Natural killer cell (primary cell): Measurements from ENCODE around the gene RARG. TPM values are rescaled to one million over a fixed set of nuclear protein-coding genes. Genes with fewer than 3 reads are reported as not detected.

ENCODE experiments used
- ATAC-seq, 3 donors: fragments of 150-1000 bp in 2 of 3; fragments of 200-7000 bp in 1 of 3; cut with Tn5 transposase; 1 replicate in 1 of 3; 2 replicates in 2 of 3; pipeline ENCODE4 v1.10.0; 2021; ENCODE audit warnings: mild to moderate bottlenecking in 2 of 3, moderate library complexity in 2 of 3
- DNase-seq, 2 donors: peaks; one replicate each; pipeline versions ENCODE4 v3.0.0 to v3.0.0-alpha.2; 2013 to 2021; ENCODE audit warnings: mixed read lengths in 1 of 2
- H3K27ac ChIP-seq: one replicate; pipeline ENCODE4 v1.5.1; 2013; ENCODE audit warnings: mild to moderate bottlenecking, low read length
- H3K27me3 ChIP-seq: one replicate; pipeline ENCODE4 v1.6.1; 2013; ENCODE audit warnings: low read length; ENCODE audit not compliant: control insufficient read depth, insufficient read depth
- H3K36me3 ChIP-seq: one replicate; pipeline ENCODE4 v1.6.1; 2013; ENCODE audit warnings: low read length; ENCODE audit not compliant: control insufficient read depth, insufficient read depth
- H3K4me1 ChIP-seq: one replicate; pipeline ENCODE4 v1.6.1; 2013; ENCODE audit warnings: low read length; ENCODE audit not compliant: control insufficient read depth, insufficient read depth
- H3K4me3 ChIP-seq: one replicate; pipeline ENCODE4 v1.5.1; 2013; ENCODE audit warnings: low read length
- H3K9me3 ChIP-seq: one replicate; pipeline ENCODE4 v1.6.1; 2013; ENCODE audit warnings: low read length; ENCODE audit not compliant: control insufficient read depth, insufficient read depth
- H3K27ac Mint-ChIP-seq, 2 donors: one replicate each; pipeline ENCODE4 v1.8.0; 2022; ENCODE audit warnings: mild to moderate bottlenecking in 2 of 2, mixed read lengths in 2 of 2, moderate library complexity in 1 of 2
- H3K27me3 Mint-ChIP-seq, 2 donors: one replicate each; pipeline ENCODE4 v1.8.0; 2022; ENCODE audit warnings: low read depth in 2 of 2, mixed read lengths in 2 of 2
- H3K36me3 Mint-ChIP-seq: one replicate; pipeline ENCODE4 v1.8.0; 2022; ENCODE audit warnings: mixed read lengths
- H3K4me1 Mint-ChIP-seq, 2 donors: one replicate each; pipeline ENCODE4 v1.8.0; 2022; ENCODE audit warnings: mixed read lengths in 2 of 2
- H3K4me3 Mint-ChIP-seq: one replicate; pipeline ENCODE4 v1.8.0; 2022; ENCODE audit warnings: mild to moderate bottlenecking, moderate library complexity, mixed read lengths
- H3K9me3 Mint-ChIP-seq, 2 donors: one replicate each; pipeline ENCODE4 v1.8.0; 2022; ENCODE audit warnings: mixed read lengths in 2 of 2
- CTCF ChIP-seq: fragments of 200-600 bp; IDR thresholded peaks from one replicate; pipeline ENCODE4 v1.8.0; 2022; ENCODE audit warnings: antibody characterized with exemption
- WGBS: methylation state at CpG from one replicate; pipeline ENCODE4 v1.1.7; 2013; ENCODE audit warnings: missing lambda C conversion rate; ENCODE audit not compliant: insufficient coverage; 5-methylcytosine and 5-hydroxymethylcytosine counted together
- intact Hi-C: fragments of 100-400 bp; cut with micrococcal nuclease; formaldehyde crosslinking; loops from one replicate; pipeline ENCODE4 v1.14.2; 2022
- total RNA-seq, 4 donors: library from RNA; stranded (reverse); fragments of 120-200 nt in 1 of 4; gene quantifications; one replicate each; pipeline versions ENCODE4 v1.2.3 to v1.2.4, GENCODE V29; 2013 to 2022

The RARG gene
- total RNA-seq, 3 donors from 2014 or later (not counting 1 experiment from before 2014, with no cell fraction given): 24.0 to 30.6 (median 27.5) TPM

GRCh38 chr12:53268630-53269562 lies 36.9 kb upstream of the RARG start:
- peak overlapping the region; percentile 99 for H3K4me3 Mint-ChIP-seq
- DNase-seq: no peak
- H3K9me3 Mint-ChIP-seq: no peaks in the 10 kb centered on the region
- peaks cover 22 to 23% of the 10 kb centered on the region in 2 donors for H3K4me1 Mint-ChIP-seq
- H3K4me3 ChIP-seq: peak overlapping the region; percentile 59
- peak overlapping the region; percentile 91 to 93 for H3K27ac Mint-ChIP-seq
- WGBS: 67% methylated on average over 20 of the region's 20 CpGs
- H3K27ac ChIP-seq: peak overlapping the region; percentile 53
- intact Hi-C loops: loop anchor here (1.0 to 5.0 kb wide), 2 partner anchors 17 to 47 kb away; a partner anchor contains a TSS
- H3K27me3 ChIP-seq: no peaks in the 10 kb centered on the region
- no peaks in the 10 kb centered on the region for H3K9me3 ChIP-seq
- peaks cover 23% of the 10 kb centered on the region for H3K4me1 ChIP-seq
- no peaks in the 10 kb centered on the region for H3K36me3 Mint-ChIP-seq
- no peaks in the 10 kb centered on the region for H3K27me3 Mint-ChIP-seq
- H3K36me3 ChIP-seq: no peaks in the 10 kb centered on the region
- no peak for ATAC-seq
- no peak for TF ChIP-seq CTCF

- intact Hi-C loops: loop anchor here (1.0 to 5.0 kb wide), 2 partner anchors 16 to 46 kb away; a partner anchor contains a TSS
- TF ChIP-seq CTCF: no peak
- Histone ChIP-seq H3K4me3 (peak within 1 kb of the TSS; percentile 59), H3K36me3 (no peaks in the 10 kb centered on the region), H3K4me1 (peaks cover 23% of the 10 kb centered on the region), H3K9me3 (no peaks in the 10 kb centered on the region), H3K27ac (peak within 1 kb of the TSS; percentile 53), H3K27me3 (no peaks in the 10 kb centered on the region)
- under 1% methylated on average over 58 of the region's 58 CpGs for WGBS
- DNase-seq: peak; percentile 76 to 92
- H3K27me3 Mint-ChIP-seq: no peaks in the 10 kb centered on the region
- peak within 1 kb of the TSS; percentile 91 to 93 for H3K27ac Mint-ChIP-seq
- peak within 1 kb of the TSS; percentile 99 for H3K4me3 Mint-ChIP-seq
- H3K4me1 Mint-ChIP-seq: peaks cover 22 to 23% of the 10 kb centered on the region in 2 donors
- H3K36me3 Mint-ChIP-seq: no peaks in the 10 kb centered on the region
- H3K9me3 Mint-ChIP-seq: no peaks in the 10 kb centered on the region
- peak; percentile 90 to 93 (median 90) for ATAC-seq
These were observed 36.1 kb upstream of the RARG start, which contains the start of gene ESPL1 for GRCh38 chr12:53267999-53268629. Gene ESPL1, plus strand, starts transcription at chr12:53268299. Its CDS starts 468 bp downstream, at chr12:53268767.

GRCh38 chr12:53267306-53267998 lies 35.4 kb upstream of the RARG start:
- ATAC-seq: peak; percentile 9 to 22 (median 12)
- Mint-ChIP-seq H3K9me3 (no peaks in the 10 kb centered on the region), H3K4me1 (peaks cover 22 to 23% of the 10 kb centered on the region in 2 donors), H3K27me3 (no peaks in the 10 kb centered on the region), H3K4me3 (peak overlapping the region; percentile 99), H3K27ac (peak overlapping the region; percentile 91 to 93), H3K36me3 (no peaks in the 10 kb centered on the region)
- no peaks in the 10 kb centered on the region for H3K9me3 ChIP-seq
- H3K27ac ChIP-seq: peak overlapping the region; percentile 53
- H3K36me3 ChIP-seq: no peaks in the 10 kb centered on the region
- 15% methylated on average over 13 of the region's 18 CpGs for WGBS
- H3K4me3 ChIP-seq: peak overlapping the region; percentile 59
- TF ChIP-seq CTCF: no peak
- H3K27me3 ChIP-seq: no peaks in the 10 kb centered on the region
- peaks cover 23% of the 10 kb centered on the region for H3K4me1 ChIP-seq
- DNase-seq: no peak
- intact Hi-C loops: loop anchor here (5.0 kb wide), 1 partner anchor 45 kb away; no protein-coding TSS in a partner anchor
